Mesenchymal stem cell (in vitro differentiated cells and primary cell): Measurements from ENCODE around the gene RYR1.
"Not testable (repeated sequence)": the region's sequence is repeated elsewhere in the genome, so short reads cannot be mapped to it uniquely, and the experiment has no call there.

Experiments used
- DNase-seq: peaks from one replicate; pipeline ENCODE4 v3.0.0-alpha.2; 2013
- H2AFZ ChIP-seq: one replicate; pipeline ENCODE4 v1.6.1; 2013; ENCODE audit warnings: low read depth, mild to moderate bottlenecking, control low read depth, inconsistent platforms, low read length, moderate library complexity
- H2AK5ac ChIP-seq: 2 replicates; pipeline ENCODE4 v1.6.1; 2013; ENCODE audit warnings: low read length, moderate library complexity, mild to moderate bottlenecking, inconsistent platforms; ENCODE audit not compliant: severe bottlenecking
- H2BK120ac ChIP-seq: one replicate; pipeline ENCODE4 v1.6.1; 2013; ENCODE audit warnings: low read depth, mild to moderate bottlenecking, inconsistent platforms, low read length, moderate library complexity
- H2BK12ac ChIP-seq, 2 experiments: one replicate each; pipeline ENCODE4 v1.6.1; 2013; ENCODE audit warnings: inconsistent platforms in 2 of 2, low read length in 2 of 2, mild to moderate bottlenecking in 2 of 2, moderate library complexity in 2 of 2, control low read depth in 1 of 2
- H2BK15ac ChIP-seq: one replicate; pipeline ENCODE4 v1.6.1; 2013; ENCODE audit warnings: mild to moderate bottlenecking, low read depth, inconsistent platforms; ENCODE audit not compliant: poor library complexity, severe bottlenecking
- H2BK5ac ChIP-seq: 2 replicates; pipeline ENCODE4 v1.6.1; 2013; ENCODE audit warnings: low read depth, mild to moderate bottlenecking, low read length, control low read depth, inconsistent platforms; ENCODE audit not compliant: poor library complexity, severe bottlenecking
- H3K14ac ChIP-seq, 2 experiments: one replicate each; pipeline ENCODE4 v1.6.1; 2013; ENCODE audit warnings: inconsistent platforms in 2 of 2, low read length in 2 of 2, control low read depth in 1 of 2, mild to moderate bottlenecking in 1 of 2, moderate library complexity in 1 of 2
- H3K18ac ChIP-seq, 2 experiments: one replicate each; pipeline ENCODE4 v1.6.1; 2013; ENCODE audit warnings: inconsistent platforms in 2 of 2, low read length in 2 of 2, control low read depth in 1 of 2, low read depth in 1 of 2, mild to moderate bottlenecking in 1 of 2
- H3K23ac ChIP-seq, 2 experiments: one replicate each; pipeline ENCODE4 v1.6.1; 2013; ENCODE audit warnings: inconsistent platforms in 2 of 2, low read length in 2 of 2, mild to moderate bottlenecking in 2 of 2, moderate library complexity in 2 of 2, control low read depth in 1 of 2
- H3K27ac ChIP-seq: 2 replicates; pipeline ENCODE4 v1.5.1; 2013; ENCODE audit warnings: mild to moderate bottlenecking, moderate library complexity, low read length, control low read depth, inconsistent platforms; ENCODE audit not compliant: poor library complexity, severe bottlenecking
- H3K27me3 ChIP-seq, 2 experiments: 2 replicates each; pipeline versions ENCODE4 v1.6.1 to v1.7.0; 2013; ENCODE audit warnings: low read length in 2 of 2, mild to moderate bottlenecking in 2 of 2, moderate library complexity in 2 of 2, control low read depth in 1 of 2, inconsistent platforms in 1 of 2; ENCODE audit not compliant: control insufficient read depth in 1 of 2, insufficient read depth in 1 of 2
- H3K36me3 ChIP-seq, 2 experiments: 2 replicates each; pipeline versions ENCODE4 v1.6.1 to v1.7.0; 2013; ENCODE audit warnings: low read length in 2 of 2, control low read depth in 1 of 2, inconsistent platforms in 1 of 2, low read depth in 1 of 2, mild to moderate bottlenecking in 1 of 2; ENCODE audit not compliant: insufficient read depth in 2 of 2, control insufficient read depth in 1 of 2
- H3K4ac ChIP-seq, 2 experiments: one replicate each; pipeline ENCODE4 v1.6.1; 2013; ENCODE audit warnings: inconsistent platforms in 2 of 2, low read length in 2 of 2, mild to moderate bottlenecking in 2 of 2, moderate library complexity in 2 of 2, control low read depth in 1 of 2, low read depth in 1 of 2
- H3K4me1 ChIP-seq: 2 replicates; pipeline ENCODE4 v1.6.1; 2013; ENCODE audit warnings: low read depth, low read length, control low read depth; ENCODE audit not compliant: control insufficient read depth, insufficient read depth
- H3K4me2 ChIP-seq: 2 replicates; pipeline ENCODE4 v1.6.1; 2013; ENCODE audit warnings: low read length, mild to moderate bottlenecking, inconsistent platforms; ENCODE audit not compliant: poor library complexity, severe bottlenecking
- H3K4me3 ChIP-seq, 2 experiments: 2 replicates each; pipeline versions ENCODE4 v1.5.1 to v1.7.0; 2013; ENCODE audit warnings: low read length in 2 of 2, mild to moderate bottlenecking in 2 of 2, control low read depth in 1 of 2, low read depth in 1 of 2; ENCODE audit not compliant: insufficient read depth in 1 of 2
- H3K79me1 ChIP-seq: replicated peaks from 2 replicates; pipeline ENCODE4 v1.6.1; 2013; ENCODE audit warnings: mild to moderate bottlenecking, control low read depth, low read length, inconsistent platforms; ENCODE audit not compliant: poor library complexity, severe bottlenecking
- H3K9ac ChIP-seq: 2 replicates; pipeline ENCODE4 v1.7.0; 2013; ENCODE audit warnings: mild to moderate bottlenecking, low read length, moderate library complexity
- H3K9me3 ChIP-seq: 2 replicates; pipeline ENCODE4 v1.7.0; 2013; ENCODE audit warnings: mild to moderate bottlenecking, low read length; ENCODE audit not compliant: control insufficient read depth
- H4K8ac ChIP-seq: one replicate; pipeline ENCODE4 v1.6.1; 2013; ENCODE audit warnings: inconsistent platforms, mild to moderate bottlenecking, low read length, moderate library complexity
- H4K91ac ChIP-seq: one replicate; pipeline ENCODE4 v1.6.1; 2013; ENCODE audit warnings: mild to moderate bottlenecking, low read length, inconsistent platforms
- WGBS: methylation state at CpG from one replicate; pipeline ENCODE4 v1.1.7; 2013; ENCODE audit warnings: mixed read lengths; 5-methylcytosine and 5-hydroxymethylcytosine counted together

RYR1 gene

GRCh38 chr19:38551450-38551813 is 117.9 kb downstream of the RYR1 start:
- Histone ChIP-seq H2AFZ (no peak overlapping the region), H3K4me2 (no peak overlapping the region), H2BK12ac (no peak overlapping the region), H2BK5ac (no peak overlapping the region), H3K23ac (no peak overlapping the region), H3K4me1 (peaks cover 2% of the 10 kb centered on the region), H2BK15ac (no peak overlapping the region), H3K9ac (no peak overlapping the region), H2AK5ac (no peak overlapping the region), H3K14ac (no peak overlapping the region), H3K9me3 (no peaks in the 10 kb centered on the region), H3K27ac (no peak overlapping the region), H3K18ac (no peak overlapping the region), H3K4me3 (no peak overlapping the region), H3K79me1 (no peaks in the 10 kb centered on the region), H3K36me3 (no peaks in the 10 kb centered on the region), H4K8ac (no peak overlapping the region), H2BK120ac (no peak overlapping the region), H3K4ac (no peak overlapping the region), H4K91ac (no peak overlapping the region), H3K27me3 (peaks cover 10 to 24% of the 10 kb centered on the region in 2 experiments)
- no peak for DNase-seq
- 81% methylated on average over 6 of the region's 6 CpGs for WGBS

DNA sequence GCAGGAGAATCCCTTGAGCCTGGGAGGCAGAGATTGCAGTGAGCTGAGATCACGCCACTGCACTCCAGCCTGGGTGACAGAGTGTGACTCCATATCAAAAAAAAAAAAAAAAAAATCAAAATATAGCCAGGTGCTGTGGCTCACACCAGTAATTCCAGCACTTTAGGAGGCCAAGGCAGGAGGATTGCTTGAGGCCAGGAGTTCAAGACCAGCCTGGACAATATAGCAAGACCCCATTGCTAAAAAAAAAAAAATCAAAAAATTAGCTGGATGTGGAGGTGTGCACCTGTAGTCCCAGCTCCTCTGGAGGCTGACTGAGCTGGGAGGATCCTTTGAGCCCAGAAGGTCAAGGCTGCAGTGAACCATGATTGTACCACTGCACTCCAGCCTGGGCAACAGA is 119.7 kb downstream of the RYR1 start:
- not testable (repeated sequence) for H3K4ac ChIP-seq, H2BK120ac ChIP-seq, H3K4me3 ChIP-seq, H3K9me3 ChIP-seq, H2AK5ac ChIP-seq, H3K14ac ChIP-seq, H3K79me1 ChIP-seq, H3K27ac ChIP-seq, H2BK15ac ChIP-seq, H2BK12ac ChIP-seq, H3K9ac ChIP-seq, H4K8ac ChIP-seq, H3K23ac ChIP-seq, H3K4me2 ChIP-seq, DNase-seq, H2BK5ac ChIP-seq, H3K36me3 ChIP-seq, H3K18ac ChIP-seq, H2AFZ ChIP-seq, H4K91ac ChIP-seq, H3K4me1 ChIP-seq
- 100% methylated on average over 1 of the region's 1 CpG for WGBS
- H3K27me3 ChIP-seq: peaks cover 5 to 25% of the 10 kb centered on the region in 2 experiments

DNA sequence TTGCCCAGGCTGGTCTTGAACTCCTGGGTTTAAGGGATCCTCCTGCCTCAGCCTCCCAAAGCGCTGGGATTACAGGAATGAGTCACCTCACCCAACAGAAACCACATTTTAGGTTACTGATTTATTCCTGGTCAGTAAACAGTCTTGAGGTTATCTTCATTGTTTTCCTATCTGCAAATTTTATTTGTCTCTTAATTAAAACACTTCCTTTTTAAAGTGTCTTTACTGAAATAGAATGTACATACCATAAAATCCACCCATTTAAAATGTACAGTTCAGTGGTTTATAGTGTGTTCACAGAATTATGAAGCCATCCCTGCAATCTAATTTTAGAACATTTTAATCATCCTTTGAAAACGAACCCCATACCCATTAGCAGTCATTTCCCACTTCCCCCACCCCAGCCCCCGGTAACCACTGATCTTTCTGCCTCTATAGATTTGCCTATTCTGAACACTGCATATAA is 121.2 kb downstream of the RYR1 start:
- no peaks in the 10 kb centered on the region for H3K79me1 ChIP-seq
- no peak overlapping the region for H3K14ac ChIP-seq
- H3K4me1 ChIP-seq: no peaks in the 10 kb centered on the region
- no peaks in the 10 kb centered on the region for H3K36me3 ChIP-seq
- H3K9me3 ChIP-seq: no peaks in the 10 kb centered on the region
- H3K9ac ChIP-seq: no peak overlapping the region
- no peak overlapping the region for H3K4me2 ChIP-seq
- H2BK12ac ChIP-seq: no peak overlapping the region
- no peak for DNase-seq
- H3K27ac ChIP-seq: no peak overlapping the region
- H4K8ac ChIP-seq: no peak overlapping the region
- no peak overlapping the region for H2BK5ac ChIP-seq
- H3K4ac ChIP-seq: no peak overlapping the region
- H3K27me3 ChIP-seq: peaks cover 0 to 25% of the 10 kb centered on the region in 2 experiments
- H2AFZ ChIP-seq: no peak overlapping the region
- H4K91ac ChIP-seq: no peak overlapping the region
- no peak overlapping the region for H2BK15ac ChIP-seq
- WGBS: 44% methylated on average over 2 of the region's 3 CpGs
- H2BK120ac ChIP-seq: no peak overlapping the region
- H3K4me3 ChIP-seq: no peak overlapping the region
- H3K23ac ChIP-seq: no peak overlapping the region
- no peak overlapping the region for H3K18ac ChIP-seq
- H2AK5ac ChIP-seq: no peak overlapping the region

GRCh38 chr19:38555200-38555599 is 121.7 kb downstream of the RYR1 start:
- no peaks in the 10 kb centered on the region for H3K9me3 ChIP-seq
- no peak overlapping the region for H2BK12ac ChIP-seq
- H3K36me3 ChIP-seq: no peaks in the 10 kb centered on the region
- no peak overlapping the region for H3K23ac ChIP-seq
- no peak overlapping the region for H3K4me2 ChIP-seq
- no peaks in the 10 kb centered on the region for H3K79me1 ChIP-seq
- no peak overlapping the region for H2BK120ac ChIP-seq
- no peak overlapping the region for H3K18ac ChIP-seq
- H3K4me3 ChIP-seq: no peak overlapping the region
- H4K8ac ChIP-seq: no peak overlapping the region
- WGBS: 89% methylated on average over 3 of the region's 8 CpGs
- no peak for DNase-seq
- no peak overlapping the region for H3K9ac ChIP-seq
- H3K4me1 ChIP-seq: peaks cover 3% of the 10 kb centered on the region
- H2BK15ac ChIP-seq: no peak overlapping the region
- no peak overlapping the region for H3K4ac ChIP-seq
- H3K27me3 ChIP-seq: peaks cover 0 to 21% of the 10 kb centered on the region in 2 experiments
- H2AFZ ChIP-seq: no peak overlapping the region
- no peak overlapping the region for H2AK5ac ChIP-seq
- H4K91ac ChIP-seq: no peak overlapping the region
- H3K27ac ChIP-seq: no peak overlapping the region
- no peak overlapping the region for H2BK5ac ChIP-seq
- H3K14ac ChIP-seq: no peak overlapping the region
